Effector memory CD8-positive, alpha-beta T cell (primary cell): ENCODE results near the gene PLGRKT.
"Not testable (repeated sequence)": the region's sequence is repeated elsewhere in the genome, so short reads cannot be mapped to it uniquely, and the experiment has no call there.

Source experiments
- ATAC-seq: fragments of 150-1000 bp; cut with Tn5 transposase; replicated peaks from 2 replicates; pipeline ENCODE4 v1.10.0; 2021; ENCODE audit warnings: mild to moderate bottlenecking, moderate library complexity
- DNase-seq, 3 experiments: peaks; one replicate each; pipeline ENCODE4 v3.0.0; 2021
- H3K27ac Mint-ChIP-seq, 2 donors: one replicate each; pipeline ENCODE4 v1.8.0; 2022; ENCODE audit warnings: mild to moderate bottlenecking in 2 of 2, mixed read lengths in 2 of 2, moderate library complexity in 2 of 2
- H3K27me3 Mint-ChIP-seq, 2 donors: one replicate each; pipeline ENCODE4 v1.8.0; 2022; ENCODE audit warnings: mixed read lengths in 2 of 2
- H3K36me3 Mint-ChIP-seq: one replicate; pipeline ENCODE4 v1.8.0; 2022; ENCODE audit warnings: mild to moderate bottlenecking, moderate library complexity, mixed read lengths; ENCODE audit not compliant: insufficient read depth
- H3K4me1 Mint-ChIP-seq, 2 donors: one replicate each; pipeline ENCODE4 v1.8.0; 2022; ENCODE audit warnings: low read depth in 2 of 2, mixed read lengths in 2 of 2
- H3K4me3 Mint-ChIP-seq, 2 donors: one replicate each; pipeline ENCODE4 v1.8.0; 2022; ENCODE audit warnings: mild to moderate bottlenecking in 2 of 2, mixed read lengths in 2 of 2, moderate library complexity in 2 of 2
- H3K9me3 Mint-ChIP-seq, 2 donors: one replicate each; pipeline ENCODE4 v1.8.0; 2022; ENCODE audit warnings: mixed read lengths in 2 of 2

PLGRKT gene

GRCh38 chr9:5468850-5469249, 31.1 kb upstream of the PLGRKT start:
- ATAC-seq, result no peak
- Mint-ChIP-seq H3K27me3 (no peaks in the 10 kb centered on the region), H3K27ac (no peak overlapping the region), H3K4me1 (peaks cover 0 to 2% of the 10 kb centered on the region in 2 donors), H3K36me3 (peaks cover 11% of the 10 kb centered on the region), H3K9me3 (no peaks in the 10 kb centered on the region), H3K4me3 (no peak overlapping the region)
- no peak for DNase-seq

GRCh38 chr9:5466766-5467165, 29.0 kb upstream of the PLGRKT start:
- no peaks in the 10 kb centered on the region for H3K9me3 Mint-ChIP-seq
- peaks cover 0 to 2% of the 10 kb centered on the region in 2 donors for H3K4me1 Mint-ChIP-seq
- H3K27me3 Mint-ChIP-seq, result no peaks in the 10 kb centered on the region
- DNase-seq, result no peak
- ATAC-seq, result no peak
- peaks cover 21% of the 10 kb centered on the region for H3K36me3 Mint-ChIP-seq
- no peak overlapping the region for H3K4me3 Mint-ChIP-seq
- H3K27ac Mint-ChIP-seq, result no peak overlapping the region

GRCh38 chr9:5466005-5466404, 28.3 kb upstream of the PLGRKT start:
- Mint-ChIP-seq H3K36me3 (peaks cover 21% of the 10 kb centered on the region), H3K27me3 (no peaks in the 10 kb centered on the region), H3K4me1 (peaks cover 0 to 2% of the 10 kb centered on the region in 2 donors), H3K4me3 (no peak overlapping the region), H3K27ac (no peak overlapping the region), H3K9me3 (no peaks in the 10 kb centered on the region)
- no peak for DNase-seq
- ATAC-seq, result no peak

- DNase-seq, H3K27me3 Mint-ChIP-seq, ATAC-seq, H3K4me1 Mint-ChIP-seq, H3K9me3 Mint-ChIP-seq, H3K4me3 Mint-ChIP-seq, H3K27ac Mint-ChIP-seq: not testable (repeated sequence)
- peaks cover 21% of the 10 kb centered on the region for H3K36me3 Mint-ChIP-seq
Observed at GRCh38 chr9:5464831-5465330, 27.2 kb upstream of the PLGRKT start.

- peaks cover 18% of the 10 kb centered on the region for H3K36me3 Mint-ChIP-seq
- peaks cover 9 to 16% of the 10 kb centered on the region in 2 donors for H3K4me1 Mint-ChIP-seq
- H3K27ac Mint-ChIP-seq, result peak overlapping the region; percentile 35 to 61
- no peak overlapping the region for H3K4me3 Mint-ChIP-seq
- no peak for DNase-seq
- no peak for ATAC-seq
- no peaks in the 10 kb centered on the region for H3K27me3 Mint-ChIP-seq
- H3K9me3 Mint-ChIP-seq, result no peaks in the 10 kb centered on the region
Observed at GRCh38 chr9:5460157-5460556, 22.4 kb upstream of the PLGRKT start.

GRCh38 chr9:5459289-5459829, 21.6 kb upstream of the PLGRKT start:
- Mint-ChIP-seq H3K4me3 (no peak overlapping the region), H3K9me3 (no peaks in the 10 kb centered on the region)

GRCh38 chr9:5455181-5455580, 17.5 kb upstream of the PLGRKT start:
- no peak for ATAC-seq
- H3K4me1 Mint-ChIP-seq, result peaks cover 27 to 37% of the 10 kb centered on the region in 2 donors
- H3K27ac Mint-ChIP-seq, result peak overlapping the region in 1 of 2 donors; percentile 71
- peak overlapping the region in 1 of 2 donors; percentile 54 for H3K4me3 Mint-ChIP-seq
- no peaks in the 10 kb centered on the region for H3K27me3 Mint-ChIP-seq
- no peak for DNase-seq
- H3K9me3 Mint-ChIP-seq, result no peaks in the 10 kb centered on the region
- peaks cover 4% of the 10 kb centered on the region for H3K36me3 Mint-ChIP-seq

More at GRCh38 chr9:5459289-5459829, 21.6 kb upstream of the PLGRKT start:
- peaks cover 10% of the 10 kb centered on the region for H3K36me3 Mint-ChIP-seq
- DNase-seq, result no peak
- ATAC-seq, result no peak
- H3K27ac Mint-ChIP-seq, result peak overlapping the region in 1 of 2 donors; percentile 61
- peaks cover 11 to 21% of the 10 kb centered on the region in 2 donors for H3K4me1 Mint-ChIP-seq
- no peaks in the 10 kb centered on the region for H3K27me3 Mint-ChIP-seq

GRCh38 chr9:5453673-5454072, 15.9 kb upstream of the PLGRKT start:
- no peak for DNase-seq
- no peak overlapping the region for H3K27ac Mint-ChIP-seq
- no peaks in the 10 kb centered on the region for H3K27me3 Mint-ChIP-seq
- ATAC-seq, result no peak
- H3K36me3 Mint-ChIP-seq, result peaks cover 4% of the 10 kb centered on the region
- peaks cover 26 to 32% of the 10 kb centered on the region in 2 donors for H3K4me1 Mint-ChIP-seq
- H3K4me3 Mint-ChIP-seq, result no peak overlapping the region
- no peaks in the 10 kb centered on the region for H3K9me3 Mint-ChIP-seq

- Mint-ChIP-seq H3K27ac (peak overlapping the region in 1 of 2 donors; percentile 99), H3K36me3 (peaks cover 4% of the 10 kb centered on the region), H3K4me3 (no peak overlapping the region), H3K4me1 (peaks cover 26 to 30% of the 10 kb centered on the region in 2 donors), H3K9me3 (no peaks in the 10 kb centered on the region), H3K27me3 (no peaks in the 10 kb centered on the region)
- DNase-seq (no peak), ATAC-seq (no peak)
Observed at GRCh38 chr9:5453004-5453403, 15.3 kb upstream of the PLGRKT start.

- DNase-seq (no peak), ATAC-seq (no peak)
- Mint-ChIP-seq H3K4me1 (peaks cover 28 to 33% of the 10 kb centered on the region in 2 donors), H3K36me3 (peaks cover 4% of the 10 kb centered on the region), H3K4me3 (peak overlapping the region; percentile 91 to 94), H3K9me3 (no peaks in the 10 kb centered on the region), H3K27me3 (no peaks in the 10 kb centered on the region), H3K27ac (peak overlapping the region; percentile 96 to 99)
Observed at GRCh38 chr9:5452286-5452609, 14.5 kb upstream of the PLGRKT start.

GRCh38 chr9:5450359-5451091, 12.8 kb upstream of the PLGRKT start, which contains the start of gene CD274:
Gene CD274, plus strand, starts transcription at chr9:5450542. Its CDS starts 5,572 bp downstream, at chr9:5456114.
- Mint-ChIP-seq H3K36me3 (peaks cover 4% of the 10 kb centered on the region), H3K9me3 (no peaks in the 10 kb centered on the region), H3K27me3 (no peaks in the 10 kb centered on the region), H3K4me1 (peaks cover 36 to 39% of the 10 kb centered on the region in 2 donors), H3K27ac (peak within 1 kb of the TSS; percentile 96 to 99), H3K4me3 (peak within 1 kb of the TSS; percentile 91 to 94)
- peak; percentile 63 to 74 (median 73) for DNase-seq
- peak; percentile 94 for ATAC-seq

- Mint-ChIP-seq H3K27me3 (no peaks in the 10 kb centered on the region), H3K4me3 (peak overlapping the region; percentile 91 to 94), H3K9me3 (no peaks in the 10 kb centered on the region), H3K27ac (peak overlapping the region; percentile 96 to 99), H3K4me1 (peaks cover 31% of the 10 kb centered on the region in 2 donors), H3K36me3 (peaks cover 4% of the 10 kb centered on the region)
- ATAC-seq (peak; percentile 5), DNase-seq (no peak)
Observed at GRCh38 chr9:5449521-5450358, 12.0 kb upstream of the PLGRKT start.
